IPS-18c (cell line): Measurements from ENCODE around the gene IFITM5.
"Not testable (repeated sequence)": the region's sequence is repeated elsewhere in the genome, so short reads cannot be mapped to it uniquely, and the experiment has no call there.

Experiments used
- H3K4me3 ChIP-seq: 2 replicates; pipeline ENCODE4 v1.7.0; 2013; ENCODE audit warnings: low read depth, mild to moderate bottlenecking, low read length, moderate library complexity; ENCODE audit not compliant: insufficient read depth
- H3K9me3 ChIP-seq: one replicate; pipeline ENCODE4 v1.6.1; 2013; ENCODE audit warnings: mild to moderate bottlenecking, low read length, moderate library complexity; ENCODE audit not compliant: control insufficient read depth, insufficient read depth

The IFITM5 gene

DNA sequence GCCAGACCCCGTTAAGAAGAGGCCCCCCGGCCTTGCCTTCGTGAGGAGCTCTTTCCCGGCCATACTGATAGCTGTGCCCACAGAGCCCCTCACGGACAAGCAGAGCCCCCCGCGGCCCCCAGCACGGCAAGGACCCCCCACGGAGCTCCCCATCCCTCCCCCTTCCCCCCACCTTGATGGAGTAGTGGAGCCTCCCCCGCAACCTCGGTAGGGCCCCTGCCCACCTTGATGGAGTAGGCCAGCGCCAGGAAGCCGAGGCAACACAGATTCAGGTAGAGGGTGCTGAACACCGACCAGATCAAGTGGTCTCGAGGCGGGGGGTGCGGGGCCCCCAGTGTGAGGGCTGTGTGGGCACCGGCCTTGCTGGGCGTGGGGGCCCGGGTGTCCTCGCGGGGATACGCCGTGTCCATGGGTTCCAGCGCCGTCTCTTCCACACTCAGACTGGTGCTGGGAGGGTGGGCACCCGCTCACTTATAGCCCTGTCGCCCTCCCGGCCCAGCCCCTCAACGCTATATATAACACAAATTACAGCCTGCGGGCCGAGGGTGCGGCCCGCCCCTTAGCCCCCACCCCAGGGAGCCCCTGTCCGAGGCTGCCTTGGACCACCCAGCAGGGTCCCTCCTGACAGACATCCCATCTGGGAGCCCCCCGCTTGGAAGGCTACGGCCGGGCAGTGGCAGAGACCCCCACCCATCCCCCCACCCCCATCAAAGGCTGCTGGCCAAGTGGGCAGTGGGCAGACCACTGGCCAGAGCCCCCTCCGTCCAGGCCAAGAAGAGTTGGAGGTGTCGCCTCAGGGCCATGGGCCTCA, at the start of gene IFITM5:
Gene IFITM5, minus strand, starts transcription at position 446 of the 811 bp plus-strand sequence. Its CDS starts 36 bp downstream, at position 410.
- Histone ChIP-seq H3K4me3 (no peak within 1 kb of the TSS), H3K9me3 (no peaks in the 10 kb centered on the region)

- H3K9me3 ChIP-seq: peaks cover 1% of the 10 kb centered on the region
- H3K4me3 ChIP-seq: no peak overlapping the region
These were observed 47.2 kb upstream of the IFITM5 start for GRCh38 chr11:346529-346928.

DNA sequence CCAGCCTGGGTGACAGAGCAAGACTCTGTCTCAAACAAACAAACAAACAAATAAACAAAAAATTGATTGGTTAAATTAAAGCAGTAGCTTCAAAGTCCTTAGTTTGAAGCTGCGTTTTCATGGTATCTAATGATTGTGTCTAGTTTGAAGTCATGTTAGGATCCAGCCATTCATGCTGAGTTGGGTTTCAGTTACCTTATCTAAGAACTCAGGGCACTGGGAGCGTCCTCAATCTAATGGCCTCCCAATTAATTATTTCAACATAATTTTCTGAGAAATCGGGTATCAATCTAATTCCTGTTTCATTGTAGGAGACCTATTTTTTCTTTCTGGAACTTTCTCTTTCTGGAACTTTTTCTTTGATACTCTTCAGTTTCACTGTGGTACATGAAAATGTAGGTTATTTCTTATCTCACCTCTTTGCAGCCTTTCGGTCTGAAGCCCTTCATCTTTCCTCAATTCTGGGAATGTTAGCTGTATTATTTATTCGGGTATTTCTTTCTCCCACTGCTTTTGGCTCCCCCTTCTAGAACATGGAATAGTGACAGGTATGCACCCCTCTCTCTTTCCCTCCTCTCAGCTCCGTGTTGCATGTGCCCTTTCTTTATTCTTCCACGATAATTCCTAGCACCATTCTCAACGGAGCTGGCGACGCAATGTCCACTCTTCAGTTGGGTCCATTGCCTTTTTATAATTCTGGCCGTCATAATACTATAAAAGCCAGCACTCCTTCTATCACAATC, 45.7 kb upstream of the IFITM5 start:
- Histone ChIP-seq H3K9me3 (no peaks in the 10 kb centered on the region), H3K4me3 (no peak overlapping the region)

GRCh38 chr11:342328-342727, 43.0 kb upstream of the IFITM5 start:
- no peaks in the 10 kb centered on the region for H3K9me3 ChIP-seq
- no peak overlapping the region for H3K4me3 ChIP-seq

DNA sequence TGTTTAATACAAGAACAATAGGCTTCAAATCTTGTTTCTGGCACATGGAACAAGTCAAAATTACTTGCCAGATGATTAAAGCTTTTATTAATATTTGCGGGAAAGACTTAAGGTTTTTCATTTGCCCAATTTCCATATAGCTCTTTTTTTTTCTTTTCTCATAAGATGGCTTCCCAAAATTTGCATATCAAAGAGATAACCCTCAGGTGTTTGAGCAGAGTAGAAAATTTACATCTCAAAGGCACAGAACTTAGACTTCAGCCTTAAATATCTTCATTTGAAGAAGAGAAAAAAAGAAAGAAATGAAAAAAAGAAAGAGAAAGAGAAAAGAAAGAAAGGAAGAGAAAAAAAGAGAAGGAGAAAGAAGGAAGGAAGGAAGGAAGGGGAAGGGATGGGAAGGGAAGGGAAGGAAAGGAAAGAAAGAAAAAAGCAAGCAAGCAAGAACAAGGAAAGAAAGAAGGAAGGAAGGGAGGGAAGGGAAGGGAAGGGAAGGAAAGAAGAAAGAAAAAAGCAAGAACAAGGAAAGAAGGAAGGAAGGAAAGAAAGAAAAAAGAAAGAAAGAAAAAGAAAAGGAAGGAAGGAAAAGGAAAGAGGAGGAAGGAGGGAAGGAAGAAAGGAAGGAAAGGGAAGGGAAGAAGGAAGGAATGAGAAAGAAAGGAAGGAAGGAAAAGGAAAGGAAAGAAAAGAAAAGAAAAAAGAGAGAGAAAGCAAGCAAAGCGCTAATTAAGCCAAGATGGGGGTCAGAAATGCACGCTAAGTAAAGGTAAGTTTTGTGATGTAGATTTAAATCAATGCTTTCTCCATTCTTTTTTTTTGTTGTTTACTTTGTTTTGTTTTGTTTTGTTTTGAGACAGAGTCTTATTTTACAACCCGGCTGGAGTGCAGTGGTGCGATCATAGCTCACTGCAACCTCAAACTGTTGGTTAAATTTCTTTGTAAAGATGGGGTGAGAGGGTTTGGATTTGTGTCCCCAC, 41.5 kb upstream of the IFITM5 start:
- H3K4me3 ChIP-seq: no peak overlapping the region
- H3K9me3 ChIP-seq: no peaks in the 10 kb centered on the region

- no peaks in the 10 kb centered on the region for H3K9me3 ChIP-seq
- no peak overlapping the region for H3K4me3 ChIP-seq
These were observed 40.6 kb upstream of the IFITM5 start for GRCh38 chr11:339963-340362.

DNA sequence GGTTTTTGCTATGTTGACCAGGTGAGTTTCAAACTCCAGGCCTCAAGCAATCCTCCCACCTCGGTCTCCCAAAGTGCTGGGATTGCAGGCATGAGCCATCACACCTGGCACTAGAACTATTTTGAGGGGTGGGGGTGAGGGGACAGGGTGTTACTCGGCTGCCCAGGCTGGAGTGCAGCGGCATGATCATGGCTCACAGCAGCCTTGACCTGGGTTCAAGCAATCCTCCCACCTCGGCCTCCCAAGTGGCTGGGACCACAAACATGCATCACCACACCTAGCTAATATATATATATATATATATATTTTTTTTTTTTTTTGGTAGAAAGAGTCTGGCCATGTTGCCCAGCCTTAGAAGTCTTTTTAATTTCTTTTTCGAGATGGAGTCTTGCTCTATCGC, 38.4 kb upstream of the IFITM5 start:
- Histone ChIP-seq H3K4me3 (no peak overlapping the region), H3K9me3 (no peaks in the 10 kb centered on the region)

GRCh38 chr11:336659-337198, 37.4 kb upstream of the IFITM5 start:
- H3K4me3 ChIP-seq: no peak overlapping the region
- H3K9me3 ChIP-seq: no peaks in the 10 kb centered on the region

DNA sequence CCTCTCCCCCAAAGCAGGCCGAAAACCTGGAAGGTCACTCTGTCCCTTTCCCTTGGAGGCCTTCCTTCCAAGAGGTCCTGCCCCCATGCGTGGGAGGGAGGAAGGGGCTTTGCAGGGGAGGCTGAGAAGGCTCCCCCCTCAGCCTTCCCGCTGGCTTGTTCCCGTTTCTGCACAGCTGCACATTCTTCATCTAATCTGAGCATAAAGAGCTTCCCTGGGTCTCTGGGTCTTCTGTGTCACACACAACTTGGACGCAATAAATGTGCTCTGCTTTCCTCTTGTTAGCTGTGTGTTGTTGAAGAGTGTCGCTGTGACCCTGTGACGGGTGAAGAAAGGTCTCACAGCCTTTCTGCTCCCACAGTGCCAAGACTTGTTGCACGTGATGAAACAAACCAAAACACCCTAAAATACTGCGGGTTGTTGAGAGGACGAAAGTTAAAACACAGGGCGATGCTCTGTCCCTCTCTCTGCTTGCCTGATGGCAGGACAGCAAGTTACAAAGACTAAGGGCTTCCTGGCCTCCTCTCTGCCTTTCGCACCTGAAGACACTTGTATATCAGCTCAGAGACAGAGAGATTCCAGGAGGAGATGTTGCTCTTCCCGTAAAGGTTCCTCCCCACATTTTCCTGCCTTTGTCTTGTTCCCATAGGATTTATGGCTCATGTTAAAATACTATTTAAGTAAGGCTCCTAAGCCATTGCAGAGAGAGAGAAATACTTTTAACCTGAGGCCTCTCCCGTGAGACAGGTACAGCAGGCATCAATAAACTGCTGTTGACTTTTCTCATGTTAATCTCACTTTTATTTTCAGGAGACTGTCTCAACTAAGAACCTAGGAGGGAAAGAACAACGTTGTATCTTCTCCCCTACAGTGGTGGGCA, 36.7 kb upstream of the IFITM5 start:
- H3K9me3 ChIP-seq: no peaks in the 10 kb centered on the region
- no peak overlapping the region for H3K4me3 ChIP-seq

- Histone ChIP-seq H3K9me3 (no peaks in the 10 kb centered on the region), H3K4me3 (no peak overlapping the region; the same call in none of the 2 replicates)
These were observed 35.1 kb upstream of the IFITM5 start for GRCh38 chr11:334264-334994.

DNA sequence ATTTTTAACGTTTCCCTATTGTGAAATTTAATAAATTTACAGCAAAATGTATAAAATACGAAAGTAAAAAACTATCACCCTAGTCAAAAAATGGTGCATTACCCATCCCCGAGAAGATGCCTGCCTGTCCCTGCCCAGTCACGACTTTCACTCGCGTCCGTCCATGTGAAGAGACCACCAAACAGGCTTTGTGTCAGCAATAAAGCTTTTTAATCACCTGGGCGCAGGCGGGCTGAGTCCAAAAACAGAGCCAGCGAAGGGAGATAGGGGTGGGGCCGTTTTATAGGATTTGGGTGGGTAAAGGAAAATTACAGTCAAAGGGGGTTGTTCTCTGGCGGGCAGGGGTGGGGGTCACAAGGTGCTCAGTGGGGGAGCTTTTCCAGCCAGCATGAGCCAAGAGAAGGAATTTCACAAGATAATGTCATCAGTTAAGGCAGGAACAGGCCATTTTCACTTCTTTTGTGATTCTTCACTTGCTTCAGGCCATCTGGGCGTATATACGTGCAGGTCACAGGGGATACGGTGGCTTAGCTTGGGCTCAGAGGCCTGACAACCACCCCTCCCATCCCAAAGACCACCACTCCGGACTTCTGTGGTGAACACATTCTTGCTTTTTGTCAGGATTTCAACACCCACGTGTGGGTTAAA, 34.4 kb upstream of the IFITM5 start:
- not testable (repeated sequence) for H3K4me3 ChIP-seq, H3K9me3 ChIP-seq

- H3K9me3 ChIP-seq: no peaks in the 10 kb centered on the region
- H3K4me3 ChIP-seq: no peak overlapping the region
These were observed 33.5 kb upstream of the IFITM5 start for GRCh38 chr11:332651-333480.

- no peak overlapping the region for H3K4me3 ChIP-seq
These were observed 32.2 kb upstream of the IFITM5 start for GRCh38 chr11:331358-332060.

DNA sequence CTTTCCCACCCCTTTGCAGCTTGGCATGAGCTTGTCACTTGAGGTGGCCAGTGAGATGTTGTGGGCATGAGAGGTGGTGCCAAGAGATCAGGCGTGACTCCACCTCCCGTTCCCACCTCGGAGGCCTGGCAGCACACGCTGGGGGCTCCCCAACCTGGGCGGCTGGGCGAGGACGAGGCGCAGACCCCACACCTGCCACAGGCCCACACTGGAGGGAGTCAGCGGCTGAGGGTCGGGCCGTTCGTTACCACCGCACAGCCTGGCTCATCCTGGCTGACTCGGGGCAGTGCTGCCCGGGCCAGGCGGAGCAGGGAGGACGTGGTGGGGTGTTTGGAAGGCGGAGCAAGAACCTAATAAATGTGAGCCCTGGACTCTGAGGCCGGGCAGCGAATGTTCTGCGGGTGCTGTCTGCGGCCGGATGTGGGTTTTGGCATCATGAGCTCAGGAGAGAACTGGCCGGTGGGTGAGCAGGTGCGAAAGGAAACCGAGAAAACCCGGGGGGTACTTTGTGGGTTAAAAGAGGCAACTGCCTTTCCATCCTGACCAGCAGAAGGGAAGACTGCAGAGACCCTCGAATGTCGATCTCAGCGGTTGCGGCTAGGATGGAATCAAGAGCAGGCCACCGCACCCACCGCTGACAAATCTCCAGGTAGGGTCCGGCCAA, 31.5 kb upstream of the IFITM5 start:
- no peak overlapping the region for H3K4me3 ChIP-seq
- H3K9me3 ChIP-seq: no peaks in the 10 kb centered on the region

More at GRCh38 chr11:331358-332060, 32.2 kb upstream of the IFITM5 start:
- H3K9me3 ChIP-seq: no peaks in the 10 kb centered on the region
